Stimulated activated naive CD8-positive, alpha-beta T cell treated with anti-CD3 and anti-CD28 coated beads, Interleukin-15, Interleukin-2, amounts not matched to agents 100 ng/mL and 50 ng/mL, for 24 hours (primary cell): ENCODE measurements around the gene RAD51D.
"Not testable (repeated sequence)": the region's sequence is repeated elsewhere in the genome, so short reads cannot be mapped to it uniquely, and the experiment has no call there.

Source experiments
- H3K27ac Mint-ChIP-seq: one replicate; pipeline ENCODE4 v1.8.0; 2021; ENCODE audit warnings: mild to moderate bottlenecking, mixed read lengths
- H3K27me3 Mint-ChIP-seq: one replicate; pipeline ENCODE4 v1.8.0; 2021; ENCODE audit warnings: mixed read lengths
- H3K36me3 Mint-ChIP-seq: one replicate; pipeline ENCODE4 v1.8.0; 2021; ENCODE audit warnings: low read depth, mixed read lengths
- H3K4me1 Mint-ChIP-seq: one replicate; pipeline ENCODE4 v1.8.0; 2021; ENCODE audit warnings: low read depth, mixed read lengths
- H3K4me3 Mint-ChIP-seq: one replicate; pipeline ENCODE4 v1.8.0; 2021; ENCODE audit warnings: mild to moderate bottlenecking, mixed read lengths
- H3K9me3 Mint-ChIP-seq: one replicate; pipeline ENCODE4 v1.8.0; 2021; ENCODE audit warnings: mixed read lengths

The RAD51D gene

DNA sequence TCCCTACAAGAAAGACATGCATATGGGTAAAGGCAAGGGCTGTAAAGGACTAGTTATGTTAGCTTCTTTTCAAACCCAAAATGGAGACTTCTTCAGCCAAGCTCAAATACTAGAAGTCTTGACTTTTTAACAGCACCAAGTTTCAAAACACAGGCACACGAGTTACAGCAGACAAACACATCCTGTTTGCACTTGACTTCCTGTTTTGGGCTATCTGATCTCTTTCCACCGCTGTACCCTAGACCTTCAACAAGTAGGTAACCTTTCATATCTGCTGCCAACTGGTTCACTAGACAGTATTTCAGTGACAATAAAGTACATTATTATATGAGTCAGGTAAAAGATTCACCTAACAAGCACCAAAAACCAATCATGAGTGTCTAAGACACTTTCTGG lies 68.5 kb downstream of the RAD51D start:
- H3K9me3 Mint-ChIP-seq, result no peaks in the 10 kb centered on the region
- peaks cover 81% of the 10 kb centered on the region for H3K4me1 Mint-ChIP-seq
- no peaks in the 10 kb centered on the region for H3K27me3 Mint-ChIP-seq
- H3K27ac Mint-ChIP-seq, result peak overlapping the region; percentile 89
- H3K36me3 Mint-ChIP-seq, result no peaks in the 10 kb centered on the region
- peak overlapping the region; percentile 80 for H3K4me3 Mint-ChIP-seq

DNA sequence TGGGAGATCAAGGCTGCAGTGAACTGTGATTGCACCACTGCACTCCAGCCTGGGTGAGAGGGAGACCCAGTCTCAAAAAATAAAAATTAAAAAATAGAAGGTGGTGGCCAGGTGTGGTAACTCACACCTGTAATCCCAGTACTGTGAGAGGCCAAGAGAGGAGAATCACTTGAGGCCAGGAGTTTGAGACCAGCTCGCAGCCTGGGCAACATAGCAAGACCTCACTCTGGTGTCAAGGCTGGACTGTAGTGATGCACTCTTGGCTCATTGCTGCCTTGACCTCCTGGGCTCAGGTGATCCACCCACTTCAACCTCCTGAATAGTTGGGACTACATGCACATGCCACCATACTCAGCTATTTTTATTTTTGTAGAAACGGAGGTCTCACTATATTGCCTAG lies 69.5 kb downstream of the RAD51D start:
- Mint-ChIP-seq H3K4me1 (peaks cover 86% of the 10 kb centered on the region), H3K36me3 (no peaks in the 10 kb centered on the region), H3K4me3 (no peak overlapping the region), H3K27me3 (no peaks in the 10 kb centered on the region), H3K27ac (no peak overlapping the region), H3K9me3 (no peaks in the 10 kb centered on the region)

GRCh38 chr17:35048685-35049379 lies 70.8 kb downstream of the RAD51D start:
- H3K27ac Mint-ChIP-seq, result peak overlapping the region; percentile 62
- no peaks in the 10 kb centered on the region for H3K27me3 Mint-ChIP-seq
- H3K4me3 Mint-ChIP-seq, result no peak overlapping the region
- H3K9me3 Mint-ChIP-seq, result no peaks in the 10 kb centered on the region
- no peaks in the 10 kb centered on the region for H3K36me3 Mint-ChIP-seq
- peaks cover 92% of the 10 kb centered on the region for H3K4me1 Mint-ChIP-seq

DNA sequence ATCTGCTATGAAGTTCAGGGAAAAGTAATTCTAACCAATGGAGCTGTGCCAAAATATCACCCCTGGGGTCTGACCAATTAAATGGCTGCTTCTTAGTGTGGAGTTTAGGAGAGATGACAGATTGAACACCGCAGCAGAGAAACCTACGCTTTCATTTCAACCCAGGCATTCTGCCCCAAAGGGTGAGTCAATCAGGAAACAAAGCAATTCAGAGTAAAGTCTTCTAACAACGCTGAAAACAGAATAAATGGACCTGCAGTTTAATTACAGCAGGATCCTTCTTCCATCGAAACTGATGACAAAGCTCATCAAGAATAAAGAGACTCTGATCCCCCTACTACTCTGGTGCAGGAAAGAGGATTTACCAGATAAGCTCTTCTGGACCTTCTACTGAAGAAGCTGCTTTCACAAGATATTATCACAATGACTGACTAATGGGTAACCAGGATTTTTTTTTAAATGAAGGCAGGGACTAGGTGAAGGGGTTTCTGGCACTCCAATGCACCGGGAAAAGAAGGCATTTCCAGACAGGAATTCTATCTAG lies 72.8 kb downstream of the RAD51D start:
- Mint-ChIP-seq H3K4me1 (peaks cover 83% of the 10 kb centered on the region), H3K27ac (peak overlapping the region; percentile 90), H3K9me3 (no peaks in the 10 kb centered on the region), H3K27me3 (no peaks in the 10 kb centered on the region), H3K4me3 (peak overlapping the region; percentile 75), H3K36me3 (no peaks in the 10 kb centered on the region)

- no peaks in the 10 kb centered on the region for H3K9me3 Mint-ChIP-seq
Measured at GRCh38 chr17:35046245-35046644, 73.4 kb downstream of the RAD51D start.

GRCh38 chr17:35045458-35045979 lies 74.1 kb downstream of the RAD51D start:
- peak overlapping the region; percentile 90 for H3K27ac Mint-ChIP-seq
- H3K4me3 Mint-ChIP-seq, result peak overlapping the region; percentile 75
- not testable (repeated sequence) for H3K27me3 Mint-ChIP-seq, H3K36me3 Mint-ChIP-seq, H3K9me3 Mint-ChIP-seq
- peaks cover 72% of the 10 kb centered on the region for H3K4me1 Mint-ChIP-seq

More at GRCh38 chr17:35046245-35046644, 73.4 kb downstream of the RAD51D start:
- Mint-ChIP-seq H3K4me3 (peak overlapping the region; percentile 75), H3K4me1 (peaks cover 77% of the 10 kb centered on the region), H3K36me3 (no peaks in the 10 kb centered on the region), H3K27ac (peak overlapping the region; percentile 90), H3K27me3 (no peaks in the 10 kb centered on the region)

DNA sequence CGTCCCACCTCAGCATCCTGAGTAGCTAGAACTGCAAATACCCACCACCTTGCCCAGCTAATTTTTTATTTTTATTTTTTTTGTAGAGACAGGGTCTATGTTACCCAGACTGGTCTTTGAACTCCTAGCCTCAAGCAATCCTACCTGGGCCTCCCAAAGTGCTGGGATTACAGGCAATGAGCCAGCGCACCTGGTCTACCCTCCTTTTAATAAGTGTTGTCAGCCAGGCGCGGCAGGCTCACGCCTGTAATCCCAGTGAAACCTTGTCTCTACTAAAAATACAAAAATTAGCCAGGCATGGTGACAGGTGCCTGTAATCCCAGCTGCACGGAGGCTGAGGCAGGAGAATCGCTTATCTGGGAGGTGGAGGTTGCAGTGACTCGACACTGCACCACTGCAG lies 75.5 kb downstream of the RAD51D start:
- H3K9me3 Mint-ChIP-seq, result no peaks in the 10 kb centered on the region
- H3K36me3 Mint-ChIP-seq, result no peaks in the 10 kb centered on the region
- peaks cover 60% of the 10 kb centered on the region for H3K4me1 Mint-ChIP-seq
- no peaks in the 10 kb centered on the region for H3K27me3 Mint-ChIP-seq
- no peak overlapping the region for H3K27ac Mint-ChIP-seq
- H3K4me3 Mint-ChIP-seq, result no peak overlapping the region
